Measurements from ENCODE around the gene BLOC1S2.

The BLOC1S2 gene

DNA sequence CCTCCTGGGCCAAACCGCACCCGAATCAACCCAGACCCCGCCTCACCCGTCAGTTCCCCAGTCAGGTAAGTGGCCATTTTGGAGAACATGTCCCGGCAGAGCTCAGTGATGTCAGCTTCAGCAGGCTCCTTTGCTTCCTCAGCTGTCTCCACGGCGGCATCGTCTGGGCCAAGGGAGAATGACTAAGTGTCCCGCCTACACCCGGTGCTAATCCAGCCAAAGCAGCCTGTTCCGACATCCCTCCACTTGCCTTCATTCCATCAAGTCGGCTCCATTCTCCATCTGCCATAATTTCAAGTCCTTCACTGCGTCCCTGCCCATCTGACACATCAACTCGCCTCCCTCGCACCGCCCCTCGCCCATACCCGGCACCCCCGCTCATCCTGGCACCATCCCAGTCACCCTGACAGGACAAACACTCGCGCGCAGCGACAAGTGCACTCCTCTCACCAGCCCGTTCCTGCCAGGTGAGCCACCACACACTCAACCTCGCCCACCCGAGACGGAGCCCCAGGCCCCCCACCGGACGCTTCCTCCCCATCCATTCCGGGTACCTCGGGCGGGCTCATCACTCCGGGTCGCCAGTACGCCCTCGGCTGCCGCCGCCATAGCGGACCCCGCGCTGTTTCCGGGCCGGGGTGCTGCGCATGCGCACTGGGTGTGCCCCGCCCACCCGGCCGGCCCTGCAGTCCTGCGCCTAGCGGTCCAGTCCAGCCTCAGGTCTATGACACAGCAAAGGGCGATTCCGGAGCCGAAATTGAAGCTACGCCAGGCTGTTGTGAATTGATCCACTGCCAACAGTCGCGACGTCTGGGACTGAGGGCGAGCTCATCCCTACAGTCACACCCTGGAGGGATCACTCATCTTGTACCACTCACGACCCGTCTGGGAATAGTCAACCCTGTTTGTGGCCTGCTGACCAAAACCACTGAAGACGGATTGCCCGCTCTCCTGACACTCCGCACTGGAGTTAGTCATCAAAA, at the start of gene BLOC1S2:
TSS of gene BLOC1S2 (minus strand) at position 630 of the 983 bp plus-strand sequence. CDS start at position 609, 21 bp downstream.
- Histone ChIP-seq H3K36me3 (ENCODE audit: insufficient read depth, low read depth, low read length) (peaks cover 22% of the 10 kb centered on the region), H3K9me3 (ENCODE audit: insufficient read depth, low read depth, low read length) (no peaks in the 10 kb centered on the region), H3K4me3 (ENCODE audit: low read length) (peak within 1 kb of the TSS; percentile 93), H3K27ac (ENCODE audit: low read length) (peak within 1 kb of the TSS; percentile 72), H3K4me1 (ENCODE audit: insufficient read depth, low read length) (peaks cover 5% of the 10 kb centered on the region; the same call in 1 of the 2 replicates), H3K9ac (ENCODE audit: low read depth, low read length) (peak within 1 kb of the TSS; percentile 84), H3K27me3 (ENCODE audit: insufficient read depth, low read length) (no peaks in the 10 kb centered on the region)

DNA sequence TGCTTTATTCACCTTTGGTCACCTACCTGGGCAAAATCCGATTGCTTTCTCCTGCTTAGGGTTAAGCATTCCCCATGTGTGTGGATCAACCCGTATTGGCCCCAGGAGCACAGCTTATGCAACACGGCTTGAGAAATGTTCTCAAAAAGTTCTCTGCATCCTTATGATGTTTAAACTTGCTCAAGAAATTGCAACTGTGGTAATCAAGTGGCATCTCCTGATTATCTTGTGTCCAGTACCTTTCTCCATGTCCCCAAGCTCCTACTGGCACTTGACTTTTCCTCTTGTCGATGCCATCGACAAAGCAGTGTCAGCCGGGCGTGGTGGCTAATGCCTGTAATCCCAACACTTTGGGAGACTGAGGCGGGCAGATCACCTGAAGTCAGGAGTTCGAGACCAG, 48.3 kb upstream of the BLOC1S2 start:
- Histone ChIP-seq H3K4me3 (ENCODE audit: low read length) (no peak overlapping the region), H3K4me1 (ENCODE audit: insufficient read depth, low read length) (no peaks in the 10 kb centered on the region), H3K36me3 (ENCODE audit: insufficient read depth, low read depth, low read length) (no peaks in the 10 kb centered on the region), H3K9ac (ENCODE audit: low read depth, low read length) (no peak overlapping the region), H3K9me3 (ENCODE audit: insufficient read depth, low read depth, low read length) (no peaks in the 10 kb centered on the region), H3K27ac (ENCODE audit: low read length) (no peak overlapping the region), H3K27me3 (ENCODE audit: insufficient read depth, low read length) (peaks cover 8% of the 10 kb centered on the region; the same call in 1 of the 2 replicates)

DNA sequence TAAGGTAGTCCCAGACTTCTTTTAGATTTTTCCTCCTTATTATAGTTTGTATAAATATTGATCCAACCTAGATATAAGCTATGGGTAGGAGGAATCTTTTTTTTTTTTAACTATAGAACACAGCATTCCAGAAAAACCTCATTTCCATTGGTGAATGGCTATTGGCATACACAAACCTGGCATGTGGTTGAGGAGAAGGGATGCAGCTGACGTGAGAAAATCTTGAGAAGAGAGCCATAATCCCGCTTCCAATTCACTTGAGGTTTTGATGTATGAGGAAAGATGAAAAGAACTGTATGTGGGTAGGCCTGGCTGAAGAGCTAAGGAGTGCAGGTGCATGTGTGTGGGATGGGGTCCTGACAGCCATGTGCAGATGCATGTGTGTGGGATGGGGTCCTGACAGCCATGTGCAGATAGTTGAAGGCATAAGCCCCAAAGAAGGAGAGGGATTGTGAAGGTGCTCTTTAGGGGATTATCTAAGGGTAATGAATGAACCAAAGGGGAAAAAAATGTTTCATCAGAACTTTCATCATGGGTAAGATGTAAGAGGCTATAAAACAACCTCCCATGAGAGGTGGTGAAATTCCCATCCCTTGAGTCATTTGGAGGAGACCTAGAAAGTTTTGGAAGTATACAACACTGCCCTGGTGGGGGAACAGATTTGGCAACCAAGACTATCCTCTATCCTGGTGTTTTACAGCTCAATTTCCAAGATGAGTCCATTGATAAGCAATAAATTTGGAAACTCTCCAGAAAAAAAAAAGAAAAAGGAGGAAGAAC, 47.4 kb upstream of the BLOC1S2 start:
- H3K27ac ChIP-seq (ENCODE audit: low read length) = no peak overlapping the region
- no peaks in the 10 kb centered on the region for H3K36me3 ChIP-seq (ENCODE audit: insufficient read depth, low read depth, low read length)
- H3K4me3 ChIP-seq (ENCODE audit: low read length) = no peak overlapping the region
- H3K9ac ChIP-seq (ENCODE audit: low read depth, low read length) = no peak overlapping the region
- H3K9me3 ChIP-seq (ENCODE audit: insufficient read depth, low read depth, low read length) = no peaks in the 10 kb centered on the region
- peaks cover 11% of the 10 kb centered on the region; the same call in 1 of the 2 replicates for H3K27me3 ChIP-seq (ENCODE audit: insufficient read depth, low read length)
- H3K4me1 ChIP-seq (ENCODE audit: insufficient read depth, low read length) = no peaks in the 10 kb centered on the region

DNA sequence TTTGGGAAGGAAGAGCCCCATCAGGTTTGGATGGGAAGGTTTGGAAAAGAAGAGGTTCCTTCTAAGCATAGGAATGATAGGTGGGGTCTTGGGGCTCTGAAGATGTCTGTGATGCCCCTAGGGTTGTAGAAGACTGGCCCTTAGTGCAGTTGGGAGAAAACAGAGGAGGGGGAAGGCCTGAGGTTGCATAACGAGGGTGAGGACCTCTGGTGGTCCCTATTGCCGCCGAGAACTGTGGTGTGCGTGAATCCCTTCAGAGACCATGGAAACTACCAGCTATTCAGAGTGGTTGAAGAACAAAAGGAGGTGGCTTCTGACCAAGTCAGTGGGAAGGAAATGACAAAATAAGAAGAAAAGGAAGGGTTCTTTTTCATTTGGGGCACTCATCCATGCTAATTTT, 46.6 kb upstream of the BLOC1S2 start:
- Histone ChIP-seq H3K4me1 (ENCODE audit: insufficient read depth, low read length) (no peaks in the 10 kb centered on the region), H3K27ac (ENCODE audit: low read length) (no peak overlapping the region), H3K4me3 (ENCODE audit: low read length) (no peak overlapping the region), H3K27me3 (ENCODE audit: insufficient read depth, low read length) (peaks cover 14% of the 10 kb centered on the region; the same call in 1 of the 2 replicates), H3K9me3 (ENCODE audit: insufficient read depth, low read depth, low read length) (no peaks in the 10 kb centered on the region), H3K36me3 (ENCODE audit: insufficient read depth, low read depth, low read length) (no peaks in the 10 kb centered on the region), H3K9ac (ENCODE audit: low read depth, low read length) (no peak overlapping the region)

DNA sequence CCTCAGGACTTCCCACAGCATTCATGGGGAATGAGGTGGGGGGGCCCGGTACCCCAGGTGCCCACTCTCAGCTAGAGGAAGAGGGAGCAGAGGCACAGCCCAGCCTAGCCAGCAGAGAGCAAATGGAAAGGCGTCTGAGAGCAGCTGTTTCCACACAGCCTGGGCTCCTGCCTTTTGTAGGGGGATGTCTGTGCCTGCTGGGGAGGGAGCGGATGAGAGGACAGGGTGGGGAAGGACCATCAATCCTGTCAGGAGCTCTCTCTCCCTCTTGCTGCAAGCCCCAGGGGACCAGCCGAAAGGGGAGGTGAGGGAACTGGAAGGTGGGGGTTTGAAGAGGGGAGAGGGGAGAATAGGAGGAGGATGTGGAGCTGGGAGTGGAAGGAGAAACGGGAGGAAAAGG, 43.6 kb upstream of the BLOC1S2 start, which contains the start of gene PKD2L1:
TSS of gene PKD2L1 (minus strand) at position 150 of the 400 bp plus-strand sequence. CDS start at position 25, 125 bp downstream.
- H3K27ac ChIP-seq (ENCODE audit: low read length) = no peak within 1 kb of the TSS
- no peak within 1 kb of the TSS for H3K9ac ChIP-seq (ENCODE audit: low read depth, low read length)
- no peaks in the 10 kb centered on the region for H3K9me3 ChIP-seq (ENCODE audit: insufficient read depth, low read depth, low read length)
- H3K27me3 ChIP-seq (ENCODE audit: insufficient read depth, low read length) = peaks cover 35% of the 10 kb centered on the region
- H3K4me1 ChIP-seq (ENCODE audit: insufficient read depth, low read length) = no peaks in the 10 kb centered on the region
- H3K36me3 ChIP-seq (ENCODE audit: insufficient read depth, low read depth, low read length) = no peaks in the 10 kb centered on the region
- no peak within 1 kb of the TSS for H3K4me3 ChIP-seq (ENCODE audit: low read length)

DNA sequence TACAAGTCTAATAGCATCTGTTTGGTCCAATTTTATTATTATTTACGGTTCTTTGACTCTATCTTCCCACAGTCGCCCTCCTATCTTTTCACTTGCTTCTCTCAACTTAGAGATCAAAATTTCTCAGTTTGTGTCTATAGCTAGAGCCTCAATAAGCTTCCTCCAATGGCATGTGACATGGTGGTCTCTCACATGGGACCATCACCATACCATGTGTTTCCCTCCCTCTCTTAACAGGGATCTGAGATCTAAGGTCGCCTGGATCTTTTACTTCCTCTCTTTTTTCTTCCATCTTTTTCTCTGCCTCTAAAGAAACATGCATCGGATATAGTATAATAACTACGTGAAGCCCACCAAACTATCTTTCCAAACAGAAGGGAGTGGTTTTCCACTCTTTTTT, 41.7 kb upstream of the BLOC1S2 start:
- Histone ChIP-seq H3K4me1 (ENCODE audit: insufficient read depth, low read length) (no peaks in the 10 kb centered on the region), H3K9me3 (ENCODE audit: insufficient read depth, low read depth, low read length) (no peaks in the 10 kb centered on the region), H3K36me3 (ENCODE audit: insufficient read depth, low read depth, low read length) (no peaks in the 10 kb centered on the region), H3K4me3 (ENCODE audit: low read length) (no peak overlapping the region), H3K27ac (ENCODE audit: low read length) (no peak overlapping the region), H3K9ac (ENCODE audit: low read depth, low read length) (no peak overlapping the region), H3K27me3 (ENCODE audit: insufficient read depth, low read length) (peaks cover 46% of the 10 kb centered on the region)

DNA sequence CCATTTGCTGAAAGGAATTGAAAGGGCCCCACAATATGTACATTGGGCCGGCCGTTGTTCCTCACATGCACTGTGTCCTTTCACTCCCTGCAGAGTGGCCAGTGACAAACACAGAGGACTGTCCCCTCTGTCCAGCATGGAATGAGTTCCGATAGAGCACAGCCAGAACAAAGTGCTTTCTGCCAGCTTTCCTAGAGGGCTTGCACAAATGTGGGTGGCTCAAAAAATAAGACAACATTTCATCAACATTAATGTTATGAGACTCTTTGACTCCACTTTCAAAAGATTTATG, 41.2 kb upstream of the BLOC1S2 start:
- H3K4me1 ChIP-seq (ENCODE audit: insufficient read depth, low read length) = no peaks in the 10 kb centered on the region
- no peak overlapping the region for H3K4me3 ChIP-seq (ENCODE audit: low read length)
- no peaks in the 10 kb centered on the region for H3K36me3 ChIP-seq (ENCODE audit: insufficient read depth, low read depth, low read length)
- H3K9me3 ChIP-seq (ENCODE audit: insufficient read depth, low read depth, low read length) = no peaks in the 10 kb centered on the region
- peaks cover 46% of the 10 kb centered on the region for H3K27me3 ChIP-seq (ENCODE audit: insufficient read depth, low read length)
- no peak overlapping the region for H3K27ac ChIP-seq (ENCODE audit: low read length)
- H3K9ac ChIP-seq (ENCODE audit: low read depth, low read length) = no peak overlapping the region

DNA sequence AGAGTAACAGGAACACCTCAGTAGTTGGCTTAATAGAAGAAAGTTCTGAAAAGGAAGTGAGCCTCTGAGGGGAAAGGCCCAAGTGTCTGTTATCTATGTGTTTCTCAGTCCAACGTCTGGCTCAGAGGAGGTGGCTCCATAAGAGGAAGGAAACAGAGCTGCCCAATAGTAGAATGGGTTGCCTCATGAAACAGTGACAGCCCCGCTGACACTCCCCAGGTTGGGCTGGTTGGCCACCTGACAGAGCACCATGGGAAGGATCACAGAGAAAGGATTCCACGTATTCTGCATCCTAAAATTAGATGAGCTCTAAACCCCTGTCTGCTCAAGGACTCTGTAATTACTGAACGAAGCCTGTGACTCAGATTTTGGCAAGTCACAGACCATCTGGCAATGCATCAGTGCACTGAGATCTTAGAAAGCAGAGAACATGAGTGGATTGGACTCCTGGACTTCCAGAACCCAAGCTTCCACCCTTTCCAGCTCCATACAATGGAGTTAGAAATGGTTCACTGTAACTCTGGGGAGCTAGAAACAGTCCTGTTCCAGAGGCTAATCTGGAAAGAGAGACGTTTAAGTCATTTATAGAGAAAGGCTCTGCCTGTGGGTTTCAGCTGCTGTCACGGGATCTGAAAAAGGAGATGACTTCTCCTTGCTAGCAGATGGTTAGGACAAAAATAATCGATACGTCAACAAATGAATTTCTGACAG, 40.7 kb upstream of the BLOC1S2 start:
- Histone ChIP-seq H3K36me3 (ENCODE audit: insufficient read depth, low read depth, low read length) (no peaks in the 10 kb centered on the region), H3K4me3 (ENCODE audit: low read length) (no peak overlapping the region), H3K4me1 (ENCODE audit: insufficient read depth, low read length) (no peaks in the 10 kb centered on the region), H3K9me3 (ENCODE audit: insufficient read depth, low read depth, low read length) (no peaks in the 10 kb centered on the region), H3K9ac (ENCODE audit: low read depth, low read length) (no peak overlapping the region), H3K27ac (ENCODE audit: low read length) (no peak overlapping the region), H3K27me3 (ENCODE audit: insufficient read depth, low read length) (peaks cover 46% of the 10 kb centered on the region)

DNA sequence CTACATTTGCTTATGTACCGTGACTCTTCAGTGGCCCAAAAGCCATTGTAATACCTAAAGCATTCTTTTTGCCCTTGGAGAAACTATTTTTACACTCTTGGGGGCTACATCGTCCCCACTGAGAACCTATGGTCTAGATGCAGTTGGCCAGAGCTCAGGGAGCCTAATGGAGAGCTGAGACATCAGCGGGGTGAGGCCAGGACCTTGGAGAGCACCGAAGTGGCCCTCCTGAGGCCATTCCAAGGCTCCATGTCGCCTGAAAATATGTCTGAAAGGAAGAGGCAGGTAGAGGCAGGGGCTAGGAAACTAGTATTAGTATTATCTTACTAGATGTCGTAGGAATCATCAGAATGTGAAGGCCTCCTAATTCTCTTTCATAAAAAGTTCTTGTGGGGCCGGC, 38.7 kb upstream of the BLOC1S2 start:
- H3K36me3 ChIP-seq (ENCODE audit: insufficient read depth, low read depth, low read length) = no peaks in the 10 kb centered on the region

DNA sequence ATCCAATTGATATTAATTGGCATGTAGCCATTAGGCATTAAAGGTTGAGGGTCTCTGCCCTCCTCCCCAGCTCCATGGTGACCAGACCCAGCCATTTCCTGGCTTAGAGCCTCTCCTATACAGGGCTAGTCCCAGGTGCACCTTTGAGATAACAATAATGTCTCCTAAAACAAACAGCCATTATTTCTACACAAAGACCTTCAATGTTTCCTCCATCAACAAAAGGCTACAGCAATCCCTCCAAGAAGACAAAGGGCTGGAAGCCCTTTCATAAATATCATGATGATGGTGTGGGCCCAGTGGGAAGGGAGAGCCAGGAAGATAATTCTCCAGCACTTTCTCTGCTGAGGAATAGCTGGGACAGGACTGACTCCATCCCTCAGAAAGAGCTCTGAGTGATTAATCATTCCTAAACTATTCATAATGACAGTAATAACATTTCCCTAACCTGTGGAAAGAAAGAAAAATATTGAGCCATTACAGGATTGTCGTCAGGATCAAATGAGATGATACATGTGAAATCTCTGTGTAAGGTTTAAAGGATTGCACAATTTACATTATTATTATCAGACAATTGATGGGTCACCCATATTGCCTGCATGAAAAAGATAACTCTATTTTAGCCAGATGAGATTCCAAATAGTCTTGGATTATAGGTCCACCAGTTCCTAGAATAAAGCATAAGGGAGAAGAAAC, 33.4 kb upstream of the BLOC1S2 start:
- Histone ChIP-seq H3K27ac (ENCODE audit: low read length) (no peak overlapping the region), H3K9me3 (ENCODE audit: insufficient read depth, low read depth, low read length) (no peaks in the 10 kb centered on the region), H3K9ac (ENCODE audit: low read depth, low read length) (no peak overlapping the region), H3K4me1 (ENCODE audit: insufficient read depth, low read length) (no peaks in the 10 kb centered on the region), H3K27me3 (ENCODE audit: insufficient read depth, low read length) (peaks cover 21% of the 10 kb centered on the region), H3K36me3 (ENCODE audit: insufficient read depth, low read depth, low read length) (no peaks in the 10 kb centered on the region), H3K4me3 (ENCODE audit: low read length) (no peak overlapping the region)

More for the DNA sequence above, 38.7 kb upstream of the BLOC1S2 start:
- no peak overlapping the region for H3K27ac ChIP-seq (ENCODE audit: low read length)
- no peaks in the 10 kb centered on the region for H3K9me3 ChIP-seq (ENCODE audit: insufficient read depth, low read depth, low read length)
- H3K4me3 ChIP-seq (ENCODE audit: low read length) = no peak overlapping the region
- peaks cover 45% of the 10 kb centered on the region for H3K27me3 ChIP-seq (ENCODE audit: insufficient read depth, low read length)
- H3K4me1 ChIP-seq (ENCODE audit: insufficient read depth, low read length) = no peaks in the 10 kb centered on the region
- H3K9ac ChIP-seq (ENCODE audit: low read depth, low read length) = no peak overlapping the region

DNA sequence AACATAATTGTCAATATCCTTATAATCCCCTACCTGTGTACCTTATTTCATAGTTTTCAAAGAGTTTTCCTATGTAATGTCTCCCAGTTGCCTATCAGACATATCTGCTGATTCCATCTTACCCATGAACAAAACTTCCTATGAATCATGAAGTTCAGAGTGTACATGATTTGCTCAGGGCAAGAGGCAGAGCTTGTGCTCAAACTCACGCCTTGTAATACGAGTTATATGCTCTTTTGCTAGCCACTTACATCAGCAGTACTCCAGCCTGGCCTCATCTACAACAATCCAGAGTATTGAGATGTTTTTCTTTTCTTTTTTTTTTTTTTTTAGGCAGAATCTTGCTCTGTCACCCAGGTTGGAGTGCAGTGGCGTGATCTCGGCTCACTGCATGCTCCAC, 31.7 kb upstream of the BLOC1S2 start:
- no peak overlapping the region for H3K9ac ChIP-seq (ENCODE audit: low read depth, low read length)
- no peak overlapping the region for H3K4me3 ChIP-seq (ENCODE audit: low read length)
- H3K36me3 ChIP-seq (ENCODE audit: insufficient read depth, low read depth, low read length) = no peaks in the 10 kb centered on the region
- no peak overlapping the region for H3K27ac ChIP-seq (ENCODE audit: low read length)
- no peaks in the 10 kb centered on the region for H3K9me3 ChIP-seq (ENCODE audit: insufficient read depth, low read depth, low read length)
- peaks cover 14% of the 10 kb centered on the region for H3K27me3 ChIP-seq (ENCODE audit: insufficient read depth, low read length)
- no peaks in the 10 kb centered on the region for H3K4me1 ChIP-seq (ENCODE audit: insufficient read depth, low read length)
